ENCODE data around the gene IL17RD.
A peak's percentile ranks its signal among the peaks of the same experiment; 100 is the strongest.

The IL17RD gene

DNA sequence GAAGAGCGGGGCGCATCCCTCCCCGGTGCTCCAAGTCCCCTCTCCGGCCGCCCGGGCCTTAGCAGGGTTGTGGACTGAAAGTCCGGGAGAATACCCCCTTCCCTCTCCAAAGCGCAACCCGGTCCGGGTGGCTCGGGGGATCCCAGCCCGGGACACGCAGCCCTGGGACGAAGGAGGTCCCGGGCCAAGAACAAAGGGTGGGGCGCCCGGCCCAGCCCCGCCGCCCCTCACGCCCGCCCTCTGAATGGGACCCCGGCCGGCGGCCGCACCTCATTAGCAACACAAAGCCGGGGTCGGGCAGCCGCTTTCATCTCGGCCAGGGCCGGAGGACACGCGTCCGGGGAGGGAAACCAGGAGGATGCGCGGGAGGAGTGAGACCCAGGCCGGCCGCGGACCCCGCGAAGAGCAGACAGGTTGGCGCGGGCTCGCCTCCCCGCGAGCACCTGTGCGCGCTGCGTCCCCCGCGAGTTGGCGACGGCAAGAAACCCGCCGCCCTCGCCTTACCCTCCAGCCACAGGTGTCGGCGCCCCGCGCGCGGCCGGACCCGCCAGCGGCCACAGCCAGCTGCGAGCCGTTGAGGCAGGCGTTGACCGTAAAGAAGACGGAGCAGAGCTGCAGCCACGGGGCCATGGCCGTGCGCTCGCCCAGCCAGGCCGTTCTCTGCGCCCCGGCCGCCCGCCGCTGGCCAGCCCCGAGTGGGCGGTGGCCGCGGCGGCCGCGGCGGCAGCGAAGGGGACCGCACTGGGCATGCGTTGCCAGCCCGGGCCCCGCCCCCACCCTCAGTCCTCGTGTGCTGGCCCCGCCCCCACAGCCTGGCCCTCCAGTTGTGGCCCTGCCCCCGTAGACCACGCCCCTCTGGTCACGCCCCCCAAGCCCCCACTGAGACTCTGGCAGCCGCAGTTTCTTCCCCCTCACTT is at the start of gene IL17RD:
TSS of gene IL17RD (minus strand) at position 697 of the 917 bp plus-strand sequence. CDS start at position 630, 67 bp downstream.
- peak; percentile 58 for DNase-seq

DNA sequence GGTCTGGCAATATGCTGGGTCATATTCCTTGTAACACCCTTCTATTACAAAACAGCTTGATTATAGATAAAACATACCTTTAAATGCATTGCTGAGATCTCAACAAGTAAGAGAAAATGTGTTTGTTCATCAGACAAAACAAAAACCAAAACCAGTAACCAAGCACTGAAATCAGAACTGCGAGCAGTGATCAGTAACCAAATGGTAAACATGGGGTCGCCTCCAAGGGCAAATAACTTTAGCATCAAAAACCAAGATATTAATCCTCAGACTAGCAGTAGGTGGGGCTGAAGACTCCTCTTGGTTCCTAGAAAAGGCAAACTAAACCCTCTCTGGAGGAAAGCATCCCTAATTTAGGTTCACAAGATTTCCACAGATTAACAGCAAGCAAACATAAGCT is 41.3 kb upstream of the IL17RD start:
- no peak for DNase-seq

GRCh38 chr3:57199895-57200297 is 34.7 kb upstream of the IL17RD start, which contains the start of gene HESX1:
HESX1 (minus strand) TSS chr3:57199978; CDS start chr3:57199918, 60 bp downstream.
- no peak for DNase-seq

DNA sequence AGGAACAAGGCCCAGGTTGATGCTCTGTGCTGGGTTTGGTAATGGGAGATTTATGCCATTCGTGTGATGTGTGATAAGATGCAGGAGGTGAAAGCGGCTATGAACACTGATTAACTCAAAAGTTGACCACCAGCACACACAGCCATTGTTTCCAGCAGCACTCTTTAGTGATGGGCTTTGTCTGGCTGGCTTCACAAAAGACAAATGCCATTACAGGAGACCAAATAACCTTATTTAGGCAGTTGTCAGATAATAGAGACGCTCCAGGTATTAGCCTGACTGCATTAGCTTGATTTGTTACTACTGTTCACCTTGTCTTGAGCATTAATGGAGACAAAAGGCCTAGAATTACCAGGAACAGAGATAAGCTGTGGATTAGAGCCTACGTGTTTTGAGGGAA is 29.5 kb upstream of the IL17RD start:
- no peak for DNase-seq

DNA sequence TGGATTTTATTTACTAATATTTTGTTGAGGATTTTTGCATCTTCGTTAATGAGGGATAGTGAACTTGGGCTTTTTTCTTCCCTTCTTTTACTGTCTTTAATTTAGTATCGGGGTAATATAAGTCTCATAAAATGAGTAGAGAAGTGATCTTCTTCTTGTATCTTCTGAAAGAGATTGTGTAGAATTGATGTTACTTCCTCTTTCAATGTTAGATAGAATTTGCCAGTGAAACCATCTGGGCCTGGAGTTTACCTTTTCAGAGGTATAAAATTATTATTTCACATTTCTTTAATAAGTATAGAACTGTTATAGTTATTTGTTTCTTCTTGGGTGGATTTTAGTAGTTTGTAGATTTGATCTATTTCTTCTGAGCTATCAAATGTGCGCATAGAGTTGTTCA is 26.9 kb upstream of the IL17RD start:
- DNase-seq, result no peak

- no peak for DNase-seq
These were observed 19.4 kb upstream of the IL17RD start for GRCh38 chr3:57184526-57184925.

- no peak for DNase-seq
These were observed 14.6 kb upstream of the IL17RD start for GRCh38 chr3:57179580-57180410.

DNA sequence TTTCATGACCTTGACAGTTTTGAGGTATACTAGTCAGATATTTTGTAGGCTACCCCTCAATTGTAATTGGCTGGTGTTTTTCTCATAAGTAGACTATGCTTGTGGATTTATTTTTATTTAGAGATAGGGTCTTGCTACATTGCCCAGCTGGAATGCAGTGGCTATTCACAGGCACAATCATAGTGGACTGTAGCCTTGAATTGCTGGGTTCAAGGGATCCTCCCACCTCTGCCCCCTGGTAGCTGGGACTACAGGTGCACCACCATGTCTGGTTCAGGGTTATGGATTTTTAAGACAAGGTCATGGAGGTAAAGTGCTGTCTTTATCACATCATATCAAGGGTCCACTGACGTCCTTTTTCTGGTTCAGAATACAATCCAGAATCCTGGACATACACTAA is 10.9 kb upstream of the IL17RD start:
- no peak for DNase-seq

- no peak for DNase-seq
These were observed 8.5 kb upstream of the IL17RD start for GRCh38 chr3:57173687-57174086.

DNA sequence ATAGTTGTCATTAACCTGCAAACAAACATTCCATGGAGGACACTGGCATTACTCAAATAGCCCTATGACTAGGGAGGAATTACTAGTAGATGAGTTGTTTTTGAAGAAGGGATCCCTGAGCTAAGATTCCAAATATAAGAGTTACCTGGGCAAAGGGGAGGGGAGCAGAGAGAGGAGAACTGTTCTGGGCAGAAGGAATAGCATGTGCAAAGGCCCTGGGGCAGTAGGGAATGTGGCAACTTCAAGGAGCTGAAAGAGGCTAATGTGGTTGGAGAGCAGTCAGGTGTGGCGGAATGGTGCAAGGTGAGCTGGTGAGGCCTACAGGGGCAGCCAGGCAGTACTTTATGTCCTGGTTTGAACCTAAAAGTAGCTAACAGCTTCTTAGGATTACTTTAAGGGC is 5.8 kb upstream of the IL17RD start:
- no peak for DNase-seq

GRCh38 chr3:57169872-57170623 is 4.9 kb upstream of the IL17RD start:
- DNase-seq, result peak; percentile 63

- no peak for DNase-seq
These were observed 4.0 kb upstream of the IL17RD start for GRCh38 chr3:57169108-57169507.

GRCh38 chr3:57168151-57168550 is 3.0 kb upstream of the IL17RD start:
- no peak for DNase-seq

GRCh38 chr3:57166660-57167059 is 1.5 kb upstream of the IL17RD start:
- DNase-seq, result no peak

DNA sequence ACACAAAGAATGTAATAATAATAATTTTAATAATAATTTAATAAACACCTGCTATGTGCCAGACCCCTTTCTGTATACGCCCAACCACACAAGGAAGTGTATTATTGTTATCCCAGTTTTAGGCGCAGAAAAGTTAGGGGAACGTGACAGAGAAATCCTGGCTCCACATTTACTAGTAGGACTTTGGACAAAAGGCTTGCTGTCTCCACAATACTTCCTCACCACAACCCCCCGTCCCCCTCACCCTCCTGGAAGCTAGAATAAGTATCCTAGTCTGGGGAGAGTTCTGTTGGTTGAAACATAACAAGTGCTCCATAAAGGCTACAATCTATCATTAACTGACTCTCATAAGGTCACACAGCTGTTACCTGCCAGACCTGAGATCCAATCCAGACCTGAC is 488 bp upstream of the IL17RD start:
- no peak for DNase-seq

DNA sequence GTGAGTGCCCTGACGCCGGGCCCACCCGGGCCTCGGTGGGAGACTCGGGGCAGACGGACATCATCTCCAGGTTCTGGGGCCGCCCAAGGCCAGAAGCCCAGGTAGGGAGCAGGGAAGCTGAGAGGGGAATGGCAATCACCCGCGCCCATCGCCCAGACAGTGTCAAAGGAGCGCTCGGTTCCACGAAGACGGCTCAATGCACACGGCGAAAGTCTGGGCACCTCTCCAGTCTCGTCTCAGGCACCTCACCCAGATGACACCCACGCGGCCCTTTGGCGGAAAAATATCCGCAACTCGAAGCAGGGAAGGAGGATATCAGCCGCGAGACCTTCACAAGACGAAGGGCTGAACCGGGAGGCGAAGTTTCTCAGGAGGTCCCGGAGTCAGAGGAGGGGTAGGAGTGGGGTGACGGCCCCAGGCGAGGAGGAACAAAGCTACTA is 916 bp downstream of the IL17RD start:
- no peak for DNase-seq

DNA sequence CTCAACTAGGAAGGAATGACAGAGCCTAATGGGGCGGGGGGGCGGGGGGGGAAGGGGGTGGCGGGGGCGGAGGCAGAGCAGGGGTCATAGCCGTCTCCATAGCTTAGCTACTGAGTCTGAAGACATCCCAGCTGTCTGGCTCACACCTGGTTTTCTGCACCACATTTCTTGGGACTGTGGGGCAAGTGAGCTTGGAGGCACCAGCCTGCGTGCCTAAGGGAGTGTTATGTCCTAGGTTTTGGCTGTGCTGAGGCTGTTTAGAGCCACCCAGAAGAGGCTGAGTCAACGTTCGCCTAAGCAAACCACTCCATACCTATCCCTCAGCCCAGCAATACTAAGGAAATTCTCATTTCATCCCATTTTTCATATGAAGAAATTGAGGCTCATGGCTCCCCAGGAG is 1.4 kb downstream of the IL17RD start:
- no peak for DNase-seq

GRCh38 chr3:57161915-57162314 is 3.2 kb downstream of the IL17RD start:
- DNase-seq, result no peak

DNA sequence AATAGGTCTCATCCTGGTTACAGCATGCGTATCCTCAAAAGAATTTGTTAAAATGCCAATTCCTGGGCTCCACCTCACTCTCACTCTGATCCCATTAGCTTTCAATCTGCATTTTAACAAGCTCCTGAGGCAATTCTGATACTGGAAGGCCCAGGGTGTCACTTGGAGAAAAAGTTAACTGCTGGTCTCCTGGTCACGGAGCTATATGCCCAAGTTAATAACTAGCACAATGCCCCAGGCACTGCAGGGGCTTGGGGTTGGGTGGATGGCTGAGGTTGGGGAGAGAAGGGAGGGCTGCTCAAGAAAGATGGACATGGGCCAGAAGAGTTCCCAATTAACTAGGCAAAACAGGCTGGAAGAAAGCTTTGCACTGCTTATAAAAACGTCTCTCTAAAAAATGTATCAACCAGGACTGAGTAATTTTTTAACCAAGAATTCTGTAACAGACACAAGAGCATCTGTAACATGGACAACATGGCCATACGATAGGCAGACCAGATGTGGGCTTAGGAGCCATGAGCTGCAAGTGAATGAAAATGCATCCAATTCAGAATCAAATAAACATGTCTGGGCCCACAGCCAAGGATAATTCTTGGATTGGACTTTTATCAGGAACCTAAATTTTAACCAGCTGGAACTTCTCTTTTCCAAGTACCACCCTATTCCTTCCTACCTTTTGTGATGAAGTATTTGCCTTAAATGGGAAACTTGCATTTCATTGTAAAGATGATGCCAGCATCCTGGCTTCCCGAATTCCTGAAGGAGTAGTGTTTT is 4.2 kb downstream of the IL17RD start:
- no peak for DNase-seq

GRCh38 chr3:57160076-57160764 is 4.9 kb downstream of the IL17RD start:
- no peak for DNase-seq
